IPS-20b (cell line): ENCODE measurements around the gene THRB.

Source experiments
- H3K27ac ChIP-seq: one replicate; pipeline ENCODE4 v1.5.1; 2013; ENCODE audit warnings: low read length
- H3K27me3 ChIP-seq: 2 replicates; pipeline ENCODE4 v1.6.1; 2013; ENCODE audit warnings: mild to moderate bottlenecking, low read length, inconsistent platforms; ENCODE audit not compliant: insufficient read depth
- H3K36me3 ChIP-seq: 2 replicates; pipeline ENCODE4 v1.6.1; 2013; ENCODE audit warnings: low read depth, mild to moderate bottlenecking, inconsistent platforms, low read length, moderate library complexity; ENCODE audit not compliant: insufficient read depth
- H3K4me1 ChIP-seq: 2 replicates; pipeline ENCODE4 v1.6.1; 2013; ENCODE audit warnings: mild to moderate bottlenecking, control low read depth, inconsistent platforms, low read length, moderate library complexity; ENCODE audit not compliant: insufficient read depth
- H3K4me3 ChIP-seq: 2 replicates; pipeline ENCODE4 v1.5.1; 2013; ENCODE audit warnings: mild to moderate bottlenecking, low read length, inconsistent platforms
- H3K9ac ChIP-seq: 2 replicates; pipeline ENCODE4 v1.6.1; 2013; ENCODE audit warnings: low read depth, mild to moderate bottlenecking, inconsistent platforms, low read length, moderate library complexity
- H3K9me3 ChIP-seq: 2 replicates; pipeline ENCODE4 v1.6.1; 2013; ENCODE audit warnings: mild to moderate bottlenecking, low read depth, low read length, inconsistent platforms; ENCODE audit not compliant: insufficient read depth

Gene THRB

DNA sequence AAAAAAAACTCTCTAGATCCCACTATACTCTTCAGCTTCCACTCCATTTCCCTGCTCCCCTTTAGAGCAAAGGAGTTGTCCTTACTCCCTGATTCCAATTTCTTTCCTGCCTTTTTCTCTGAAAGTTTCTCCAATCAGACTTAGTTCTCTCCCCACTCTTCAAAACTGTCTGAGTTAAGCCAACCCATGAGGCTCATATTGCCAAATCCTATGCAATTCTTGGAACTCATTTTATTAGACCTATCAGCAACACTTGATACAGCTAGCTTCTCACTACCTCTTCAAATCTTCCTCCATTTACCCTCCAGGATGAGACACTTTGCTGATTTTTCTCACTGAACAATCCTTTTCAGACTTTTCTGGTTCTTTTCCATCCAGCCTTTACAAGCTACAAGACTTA, 233.1 kb downstream of the THRB start:
- Histone ChIP-seq H3K4me1 (no peaks in the 10 kb centered on the region), H3K36me3 (no peaks in the 10 kb centered on the region), H3K27me3 (no peaks in the 10 kb centered on the region), H3K4me3 (no peak overlapping the region), H3K9ac (no peak overlapping the region), H3K27ac (no peak overlapping the region), H3K9me3 (peaks cover 5% of the 10 kb centered on the region; the same call in 1 of the 2 replicates)

DNA sequence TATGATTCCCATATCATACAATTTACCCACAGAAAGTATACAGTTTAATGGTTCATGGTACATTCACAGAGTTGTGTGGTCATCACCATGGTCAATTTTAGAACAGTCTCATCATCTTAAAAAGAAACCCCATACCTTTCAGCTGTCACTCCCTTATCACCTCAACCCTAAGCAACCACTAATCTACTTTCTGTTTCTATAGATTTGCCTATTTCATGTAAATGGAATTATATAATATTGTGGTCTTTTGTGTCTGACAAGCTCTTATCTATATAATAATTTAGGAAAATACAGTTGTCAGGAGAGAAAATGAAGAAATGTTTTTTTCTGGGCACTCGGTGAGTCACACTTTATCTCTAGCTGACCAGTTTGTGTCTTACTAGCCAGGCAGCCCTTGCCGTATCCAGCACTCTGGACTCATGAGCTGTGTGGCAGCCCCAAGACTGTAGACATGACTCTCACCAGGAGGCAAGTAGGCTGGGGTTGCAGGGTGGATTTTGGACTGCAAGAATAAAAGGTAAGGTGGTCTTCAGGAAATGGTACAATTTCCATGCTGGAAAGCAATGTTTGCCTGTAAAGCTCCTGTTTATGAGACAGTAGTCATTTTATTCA, 234.6 kb downstream of the THRB start:
- Histone ChIP-seq H3K36me3 (no peaks in the 10 kb centered on the region), H3K27ac (no peak overlapping the region), H3K9me3 (peaks cover 2% of the 10 kb centered on the region; the same call in 1 of the 2 replicates), H3K9ac (no peak overlapping the region), H3K4me3 (no peak overlapping the region), H3K4me1 (no peaks in the 10 kb centered on the region), H3K27me3 (no peaks in the 10 kb centered on the region)

DNA sequence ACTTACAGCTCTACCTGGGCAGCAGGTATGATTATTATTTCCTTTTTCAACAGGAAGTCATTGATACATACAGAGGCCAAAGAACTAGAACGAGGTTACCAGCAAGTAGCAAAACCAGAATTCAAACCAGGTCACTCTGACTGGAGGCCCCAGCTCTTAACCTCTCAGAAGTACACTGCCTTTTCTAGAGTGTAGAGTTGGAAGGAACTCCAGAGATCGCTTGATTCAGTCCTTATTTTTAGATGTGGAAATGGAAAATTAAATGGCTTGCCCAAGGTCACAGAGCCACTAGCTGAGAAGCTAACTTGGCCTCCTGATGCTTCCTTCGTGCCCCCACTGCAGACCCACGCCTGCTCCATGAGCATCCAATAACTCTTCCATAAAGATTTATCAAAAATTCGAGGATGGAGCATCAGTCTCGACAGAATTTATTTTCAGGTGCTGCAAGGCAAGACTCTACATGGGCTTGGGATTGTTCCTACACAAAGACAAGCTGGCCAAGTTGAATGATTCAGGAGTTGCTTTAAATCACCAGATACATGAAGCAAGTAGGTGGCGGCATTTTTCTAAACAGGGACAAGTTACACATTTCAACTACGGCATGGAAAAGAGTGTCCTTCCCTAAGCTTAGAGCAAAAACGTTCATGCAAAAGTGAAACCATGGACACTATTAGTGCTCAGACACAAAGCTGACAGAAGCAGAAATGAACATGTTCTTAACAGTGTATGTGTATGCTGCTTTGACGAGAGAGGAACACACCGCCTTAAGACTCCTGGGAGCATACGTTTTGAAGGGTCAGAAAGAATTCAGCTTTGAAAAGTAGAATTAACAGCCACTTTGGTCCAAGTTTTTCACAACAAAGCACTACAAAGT, 235.7 kb downstream of the THRB start:
- H3K4me1 ChIP-seq = no peaks in the 10 kb centered on the region
- H3K27ac ChIP-seq = no peak overlapping the region
- H3K4me3 ChIP-seq = no peak overlapping the region
- H3K9ac ChIP-seq = no peak overlapping the region
- no peaks in the 10 kb centered on the region for H3K36me3 ChIP-seq
- no peaks in the 10 kb centered on the region for H3K27me3 ChIP-seq
- H3K9me3 ChIP-seq = no peaks in the 10 kb centered on the region

DNA sequence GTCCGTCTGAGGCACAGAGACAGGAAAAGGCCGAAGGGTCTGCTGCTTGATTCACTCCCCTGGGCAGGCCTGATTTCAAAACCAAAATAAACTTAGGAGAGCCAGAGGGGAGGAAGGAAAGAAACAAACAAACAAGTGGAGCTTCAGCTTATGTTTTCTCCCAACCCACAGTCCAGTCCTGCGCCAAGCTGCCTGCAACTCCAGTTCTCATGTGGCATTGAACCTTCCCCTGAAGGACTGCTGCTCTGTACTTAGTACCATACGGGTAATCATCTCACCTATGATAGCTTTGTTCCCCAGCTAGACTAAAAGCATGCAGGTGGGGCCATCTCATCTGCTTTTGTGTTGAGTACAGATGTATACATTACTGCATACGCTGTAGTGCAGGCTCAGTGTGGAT, 236.4 kb downstream of the THRB start:
- H3K27me3 ChIP-seq = no peaks in the 10 kb centered on the region
- no peak overlapping the region for H3K9ac ChIP-seq
- no peak overlapping the region for H3K4me3 ChIP-seq
- no peak overlapping the region for H3K27ac ChIP-seq
- H3K9me3 ChIP-seq = no peaks in the 10 kb centered on the region
- no peaks in the 10 kb centered on the region for H3K36me3 ChIP-seq
- H3K4me1 ChIP-seq = no peaks in the 10 kb centered on the region

DNA sequence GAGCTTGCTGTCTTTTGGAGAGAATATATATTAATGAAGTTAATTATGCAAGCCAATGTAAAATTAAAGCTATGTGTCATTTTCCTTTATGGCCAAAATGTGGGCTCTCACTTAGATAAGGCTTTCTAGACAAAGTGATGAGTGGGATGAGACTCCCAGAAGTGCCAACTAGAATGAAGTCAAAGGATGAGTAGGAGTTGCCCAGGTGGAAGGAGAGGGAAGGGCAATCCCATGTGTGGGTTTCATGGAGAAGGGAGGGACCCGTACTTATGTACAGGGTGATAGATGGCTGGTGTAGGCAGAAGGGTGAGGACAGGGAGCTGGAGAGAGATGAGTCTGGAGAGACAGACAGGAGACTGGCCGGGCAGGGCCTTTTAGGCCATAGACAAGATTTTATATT, 239.2 kb downstream of the THRB start:
- no peaks in the 10 kb centered on the region for H3K27me3 ChIP-seq
- no peaks in the 10 kb centered on the region for H3K9me3 ChIP-seq
- H3K4me1 ChIP-seq = no peaks in the 10 kb centered on the region
- no peak overlapping the region for H3K27ac ChIP-seq
- no peaks in the 10 kb centered on the region for H3K36me3 ChIP-seq
- no peak overlapping the region for H3K4me3 ChIP-seq
- no peak overlapping the region for H3K9ac ChIP-seq

DNA sequence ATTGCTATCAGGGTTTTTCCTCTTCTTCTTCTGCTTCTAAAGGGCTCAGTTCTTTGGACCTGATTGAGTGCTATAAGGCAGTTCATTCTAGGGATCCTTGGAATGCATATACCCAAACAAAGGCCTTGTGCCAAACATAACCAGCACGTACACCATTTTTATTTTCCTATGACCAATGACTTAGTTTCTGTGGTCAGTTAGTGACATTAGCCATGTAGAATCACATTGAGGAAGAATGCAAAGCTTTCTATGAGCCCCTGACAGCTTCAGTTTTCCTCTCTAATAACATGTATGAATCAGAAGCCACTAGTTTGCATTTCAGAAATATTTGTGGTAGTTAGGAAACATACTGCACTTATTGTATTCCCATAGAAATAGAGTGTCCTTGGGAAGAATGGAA, 240.0 kb downstream of the THRB start:
- Histone ChIP-seq H3K4me1 (no peaks in the 10 kb centered on the region), H3K36me3 (no peaks in the 10 kb centered on the region), H3K27ac (no peak overlapping the region), H3K9me3 (no peaks in the 10 kb centered on the region), H3K9ac (no peak overlapping the region), H3K4me3 (no peak overlapping the region), H3K27me3 (no peaks in the 10 kb centered on the region)

DNA sequence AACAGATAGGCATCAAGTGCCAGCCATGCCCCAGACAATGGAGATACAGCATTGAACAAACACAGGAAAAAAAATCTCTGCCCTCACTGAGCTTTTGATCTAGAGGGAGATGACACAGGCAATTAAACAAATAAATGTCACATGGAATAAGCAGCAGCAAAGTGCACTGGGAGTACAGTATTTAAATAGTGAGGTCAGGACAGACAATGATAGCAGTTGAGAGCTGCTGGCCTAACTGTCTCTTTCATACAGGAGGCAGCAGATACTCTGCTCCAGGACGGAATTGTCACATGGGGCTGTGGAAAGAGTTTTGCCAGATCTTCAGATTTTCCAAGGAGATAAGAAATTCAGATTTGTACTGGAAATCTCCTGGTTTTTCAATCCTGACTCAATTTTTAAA, 241.3 kb downstream of the THRB start:
- H3K4me1 ChIP-seq = no peaks in the 10 kb centered on the region
- H3K27ac ChIP-seq = no peak overlapping the region
- no peak overlapping the region for H3K4me3 ChIP-seq
- H3K9ac ChIP-seq = no peak overlapping the region
- H3K27me3 ChIP-seq = no peaks in the 10 kb centered on the region
- no peaks in the 10 kb centered on the region for H3K9me3 ChIP-seq
- H3K36me3 ChIP-seq = no peaks in the 10 kb centered on the region

DNA sequence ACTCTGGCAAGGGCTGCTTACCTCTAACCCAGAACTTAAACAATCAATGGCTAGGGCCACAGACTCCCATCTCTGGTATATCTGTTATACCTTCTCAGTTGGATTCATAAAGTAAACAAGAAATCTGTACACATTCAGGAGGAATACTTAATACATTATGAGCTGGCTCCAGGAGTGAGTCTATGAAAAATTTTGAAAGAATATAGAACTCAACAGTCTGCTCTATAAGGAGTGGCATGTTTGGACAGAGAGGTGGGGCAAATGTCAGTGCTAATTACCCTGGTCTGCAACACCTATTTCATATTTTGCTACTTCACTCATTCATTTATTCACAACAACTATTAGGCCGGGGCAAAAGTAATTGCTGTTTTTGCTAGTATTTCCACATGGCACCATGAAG, 245.1 kb downstream of the THRB start:
- Histone ChIP-seq H3K4me3 (no peak overlapping the region), H3K9me3 (no peaks in the 10 kb centered on the region), H3K36me3 (no peaks in the 10 kb centered on the region), H3K4me1 (no peaks in the 10 kb centered on the region), H3K27me3 (no peaks in the 10 kb centered on the region), H3K9ac (no peak overlapping the region), H3K27ac (no peak overlapping the region)

DNA sequence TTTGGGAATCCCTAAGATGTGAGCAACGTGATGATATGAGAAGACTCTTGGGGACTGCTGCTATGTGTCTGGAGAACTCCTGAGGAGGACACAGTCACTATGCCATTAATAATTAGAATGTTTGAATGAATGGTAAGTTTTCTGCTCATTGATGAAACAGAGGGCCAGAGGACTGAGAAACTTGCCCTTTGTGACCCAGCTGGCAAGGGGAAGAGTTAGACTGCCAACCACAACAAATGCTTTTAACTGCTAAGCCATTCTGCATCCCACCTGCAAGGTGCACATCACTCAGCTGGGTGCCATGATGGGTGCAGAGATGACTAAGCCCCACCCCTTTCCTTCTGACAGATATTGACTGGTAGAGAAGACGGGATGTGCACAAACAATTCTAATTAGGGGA, 249.6 kb downstream of the THRB start:
- Histone ChIP-seq H3K4me3 (no peak overlapping the region), H3K9ac (no peak overlapping the region), H3K27me3 (no peaks in the 10 kb centered on the region), H3K9me3 (no peaks in the 10 kb centered on the region), H3K36me3 (no peaks in the 10 kb centered on the region), H3K4me1 (peaks cover 11% of the 10 kb centered on the region), H3K27ac (no peak overlapping the region)

DNA sequence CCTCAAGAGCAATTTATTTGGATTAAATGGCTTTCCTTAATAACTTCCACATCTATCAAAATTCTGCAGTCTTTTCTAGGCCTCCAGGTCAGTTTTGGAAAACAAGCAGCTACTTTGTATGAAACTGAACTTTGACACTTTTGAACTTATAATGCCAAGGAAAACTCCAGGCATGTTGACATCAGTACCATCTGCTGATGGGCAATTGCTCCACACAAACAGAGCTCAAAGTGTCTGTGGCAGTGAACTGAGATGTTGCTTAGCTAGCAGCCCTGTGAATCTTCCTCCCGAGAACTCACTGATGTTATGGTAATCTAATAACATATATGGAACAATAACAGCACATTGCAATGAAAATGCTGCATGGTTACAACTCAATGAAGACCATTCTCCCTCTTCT, 250.2 kb downstream of the THRB start:
- Histone ChIP-seq H3K4me1 (peaks cover 11% of the 10 kb centered on the region), H3K4me3 (no peak overlapping the region), H3K36me3 (no peaks in the 10 kb centered on the region), H3K27me3 (no peaks in the 10 kb centered on the region), H3K9me3 (no peaks in the 10 kb centered on the region), H3K27ac (no peak overlapping the region), H3K9ac (no peak overlapping the region)

DNA sequence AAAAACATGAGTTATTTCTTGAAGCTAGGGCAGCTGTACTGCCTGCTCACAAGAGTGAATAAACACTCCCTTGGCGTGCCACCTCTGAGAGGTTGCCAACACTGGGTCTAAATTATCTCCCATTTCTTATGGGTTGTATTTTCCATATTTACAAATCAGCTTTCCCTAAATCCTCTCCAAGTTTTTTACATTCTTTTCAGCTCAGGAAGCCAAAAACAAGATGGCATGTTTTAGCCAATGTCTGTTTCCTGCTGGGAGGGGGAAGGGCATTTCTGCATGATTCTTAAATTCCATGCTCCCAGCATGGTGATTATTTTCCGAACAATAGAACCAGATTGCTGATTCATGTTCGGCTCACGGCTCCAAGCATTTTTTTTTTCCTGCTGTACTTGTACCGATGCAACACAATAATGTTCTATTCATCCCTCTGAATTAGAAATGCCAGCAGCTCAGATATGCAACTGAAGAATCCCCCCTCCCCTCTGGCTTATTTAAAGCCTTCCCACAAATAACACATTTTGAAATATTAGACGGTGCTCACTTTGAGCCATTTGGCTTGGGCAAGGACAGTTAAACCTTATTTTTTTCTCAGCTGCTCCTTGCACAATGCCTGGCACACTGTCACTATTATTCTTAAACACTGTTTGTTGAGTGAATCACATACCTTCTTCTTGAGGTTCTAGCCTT, 252.5 kb downstream of the THRB start:
- no peak overlapping the region for H3K27ac ChIP-seq
- H3K4me1 ChIP-seq = peaks cover 11% of the 10 kb centered on the region
- no peaks in the 10 kb centered on the region for H3K36me3 ChIP-seq
- H3K9me3 ChIP-seq = no peaks in the 10 kb centered on the region
- no peak overlapping the region for H3K4me3 ChIP-seq
- H3K9ac ChIP-seq = no peak overlapping the region
- H3K27me3 ChIP-seq = no peaks in the 10 kb centered on the region

DNA sequence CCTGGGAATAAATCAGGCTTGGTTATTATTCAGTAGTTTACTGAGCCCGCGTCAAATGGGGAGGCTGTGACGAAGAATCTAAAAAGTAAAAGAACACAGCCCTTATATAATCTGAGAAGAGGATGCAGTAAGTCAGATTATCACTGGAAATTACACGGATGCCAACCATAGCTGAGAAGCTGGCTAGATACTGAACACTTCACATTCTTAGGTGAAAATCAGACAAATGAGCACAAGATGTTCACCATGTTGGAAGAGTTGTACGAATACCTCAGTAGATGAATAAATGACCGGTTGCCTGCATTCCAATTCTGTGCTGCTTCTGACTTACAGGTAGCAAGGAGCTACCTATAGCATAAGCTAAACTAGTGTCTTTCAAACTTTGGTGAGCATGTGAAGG, 254.3 kb downstream of the THRB start:
- peaks cover 11% of the 10 kb centered on the region for H3K4me1 ChIP-seq
- H3K27me3 ChIP-seq = no peaks in the 10 kb centered on the region
- H3K36me3 ChIP-seq = no peaks in the 10 kb centered on the region
- H3K4me3 ChIP-seq = no peak overlapping the region
- H3K9ac ChIP-seq = no peak overlapping the region
- no peaks in the 10 kb centered on the region for H3K9me3 ChIP-seq
- no peak overlapping the region for H3K27ac ChIP-seq
